HG03460 (cell line): Measurements from ENCODE around the gene WDR81.
"Not testable (repeated sequence)": the region's sequence is repeated elsewhere in the genome, so short reads cannot be mapped to it uniquely, and the experiment has no call there.

Source experiments
- ATAC-seq: cut with Tn5 transposase; IDR thresholded peaks from one replicate; pipeline ENCODE4 v1.9.1; 2021; ENCODE audit not compliant: unreplicated experiment

WDR81 gene

GRCh38 chr17:1753767-1754429, 29.4 kb downstream of the WDR81 start:
- ATAC-seq: no peak

- ATAC-seq: no peak
These were observed 30.1 kb downstream of the WDR81 start for GRCh38 chr17:1754430-1755112.

- ATAC-seq: no peak
These were observed 30.8 kb downstream of the WDR81 start for GRCh38 chr17:1755252-1755826.

- no peak for ATAC-seq
These were observed 31.3 kb downstream of the WDR81 start for GRCh38 chr17:1755827-1756262.

- no peak for ATAC-seq
These were observed 34.3 kb downstream of the WDR81 start for GRCh38 chr17:1758807-1759206.

- ATAC-seq: no peak
These were observed 35.0 kb downstream of the WDR81 start for GRCh38 chr17:1759529-1759928.

- no peak for ATAC-seq
These were observed 37.9 kb downstream of the WDR81 start for GRCh38 chr17:1762233-1762900.

- no peak for ATAC-seq
These were observed 38.7 kb downstream of the WDR81 start for GRCh38 chr17:1762901-1763898.

- no peak for ATAC-seq
These were observed 39.8 kb downstream of the WDR81 start for GRCh38 chr17:1764284-1764683.

- not testable (repeated sequence) for ATAC-seq
These were observed 40.2 kb downstream of the WDR81 start for GRCh38 chr17:1764705-1765104.

GRCh38 chr17:1765576-1765975, 41.1 kb downstream of the WDR81 start:
- no peak for ATAC-seq

- ATAC-seq: no peak
These were observed 42.1 kb downstream of the WDR81 start for GRCh38 chr17:1766382-1767135.

GRCh38 chr17:1767358-1767757, 42.9 kb downstream of the WDR81 start:
- ATAC-seq: no peak

- ATAC-seq: no peak
These were observed 45.4 kb downstream of the WDR81 start for GRCh38 chr17:1769822-1770477.

GRCh38 chr17:1773000-1773695, 48.6 kb downstream of the WDR81 start:
- ATAC-seq: not testable (repeated sequence)

GRCh38 chr17:1773696-1774181, 49.2 kb downstream of the WDR81 start:
- ATAC-seq: no peak

GRCh38 chr17:1774390-1775176, 50.1 kb downstream of the WDR81 start:
- ATAC-seq: no peak

GRCh38 chr17:1776328-1776727, 51.8 kb downstream of the WDR81 start:
- no peak for ATAC-seq
